Prostate gland (tissue), 2 donors: ENCODE data around the gene CST7. TPM values are rescaled to one million over a fixed set of nuclear protein-coding genes. Genes with fewer than 3 reads are reported as not detected.
"Not testable (repeated sequence)": the region's sequence is repeated elsewhere in the genome, so short reads cannot be mapped to it uniquely, and the experiment has no call there.

Source experiments
- DNase-seq: peaks from one replicate; pipeline ENCODE4 v3.0.0-alpha.2; 2019; ENCODE audit warnings: low spot score
- H3K27ac ChIP-seq, 2 donors: fragments of 200-600 bp; sonication (generic); 2 replicates each; pipeline ENCODE4 v1.5.1; 2017 to 2019
- H3K27me3 ChIP-seq: fragments of 200-600 bp; sonication (generic); replicated peaks from 2 replicates; pipeline ENCODE4 v1.5.1; 2019; ENCODE audit not compliant: insufficient read depth
- H3K36me3 ChIP-seq, 2 donors: fragments of 200-600 bp; sonication (generic); 1 replicate in 1 of 2; 2 replicates in 1 of 2; pipeline versions ENCODE4 v1.5.1 to v1.8.1; 2017 to 2019
- H3K4me1 ChIP-seq: fragments of 200-600 bp; sonication (generic); replicated peaks from 2 replicates; pipeline ENCODE4 v1.5.1; 2019
- H3K4me3 ChIP-seq, 2 donors: fragments of 200-600 bp; sonication (generic); 2 replicates each; pipeline ENCODE4 v1.5.1; 2017 to 2019
- H3K9me3 ChIP-seq: fragments of 200-600 bp; sonication (generic); 2 replicates; pipeline ENCODE4 v1.5.1; 2017
- CTCF ChIP-seq, 4 experiments: fragments of 200-600 bp in 2 of 4; fragments of 450-650 bp in 2 of 4; sonication (generic) in 2 of 4; IDR thresholded peaks; 1 replicate in 3 of 4; 2 replicates in 1 of 4; pipeline ENCODE4 v1.5.1; 2016 to 2019; ENCODE audit warnings: antibody characterized with exemption in 4 of 4, mild to moderate bottlenecking in 2 of 4, moderate library complexity in 2 of 4
- POLR2A ChIP-seq: fragments of 450-650 bp; IDR thresholded peaks from one replicate; pipeline ENCODE4 v1.6.1; 2016; ENCODE audit warnings: antibody characterized with exemption, mild to moderate bottlenecking
- POLR2AphosphoS5 ChIP-seq: sonication (generic); formaldehyde crosslinking; IDR thresholded peaks from one replicate; pipeline ENCODE4 v1.6.1; 2017; ENCODE audit warnings: antibody characterized with exemption
- WGBS: methylation state at CpG from one replicate; pipeline ENCODE4 v1.1.5; 2018; 5-methylcytosine and 5-hydroxymethylcytosine counted together
- intact Hi-C: fragments of 100-400 bp; cut with DNase I; formaldehyde crosslinking; loops from one replicate; pipeline ENCODE4 v1.14.2; 2022
- total RNA-seq, 2 donors: library from RNA; depleted of rRNA; stranded (reverse); fragments of >200 nt; gene quantifications; one replicate each; pipeline ENCODE4 v1.1.0, GENCODE V29; 2016

CST7 gene
- total RNA-seq, 2 donors from 2014 or later, result 1.2 to 3.6 TPM

- Histone ChIP-seq H3K36me3 (no peaks in the 10 kb centered on the region), H3K27ac (peak overlapping the region; percentile 33 to 67), H3K4me3 (no peak overlapping the region), H3K27me3 (no peaks in the 10 kb centered on the region), H3K4me1 (no peaks in the 10 kb centered on the region), H3K9me3 (no peaks in the 10 kb centered on the region)
- DNase-seq, result no peak
- TF ChIP-seq POLR2AphosphoS5, result no peak
- TF ChIP-seq CTCF (IDR thresholded peaks at IDR 0.05), result no peak
- no peak for TF ChIP-seq POLR2A
- intact Hi-C loops, result loop anchor here (5.0 to 10.0 kb wide), 3 partner anchors 33 to 1635 kb away; partner anchors contain the start of genes GZF1 and NANP
- WGBS, result 97% methylated on average over 4 of the region's 4 CpGs
These were observed 50.5 kb downstream of the CST7 start for GRCh38 chr20:24999568-24999967.

GRCh38 chr20:25000268-25000801 lies 51.3 kb downstream of the CST7 start:
- H3K4me1 ChIP-seq, result no peaks in the 10 kb centered on the region
- H3K4me3 ChIP-seq, result no peak overlapping the region
- H3K9me3 ChIP-seq, result no peaks in the 10 kb centered on the region
- H3K27me3 ChIP-seq, result no peaks in the 10 kb centered on the region
- H3K27ac ChIP-seq, result peak overlapping the region; percentile 33 to 67
- peak; percentile 97 for DNase-seq
- 20% methylated on average over 4 of the region's 4 CpGs for WGBS
- H3K36me3 ChIP-seq, result no peaks in the 10 kb centered on the region
- TF ChIP-seq POLR2A, result no peak
- TF ChIP-seq CTCF (IDR thresholded peaks at IDR 0.05), result peak in 1 of 4 experiments; percentile 51
- TF ChIP-seq POLR2AphosphoS5, result peak; percentile 95
- intact Hi-C loops, result no loop called here

GRCh38 chr20:25001323-25001722 lies 52.3 kb downstream of the CST7 start:
- intact Hi-C loops, result not testable (repeated sequence)
- WGBS, result 82% methylated on average over 4 of the region's 4 CpGs

GRCh38 chr20:25003002-25003401 lies 53.9 kb downstream of the CST7 start:
- Histone ChIP-seq H3K4me1 (no peaks in the 10 kb centered on the region), H3K27ac (no peak overlapping the region), H3K27me3 (no peaks in the 10 kb centered on the region), H3K9me3 (no peaks in the 10 kb centered on the region), H3K4me3 (no peak overlapping the region), H3K36me3 (peaks cover 0 to 13% of the 10 kb centered on the region in 2 donors)
- no peak for DNase-seq
- TF ChIP-seq POLR2A (no peak), POLR2AphosphoS5 (no peak), CTCF (IDR thresholded peaks at IDR 0.05) (no peak)
- WGBS, result 97% methylated on average over 1 of the region's 1 CpG
- intact Hi-C loops, result no loop called here

More at GRCh38 chr20:25001323-25001722, 52.3 kb downstream of the CST7 start:
- not testable (repeated sequence) for H3K36me3 ChIP-seq, DNase-seq, H3K27ac ChIP-seq, H3K9me3 ChIP-seq, H3K4me1 ChIP-seq, H3K27me3 ChIP-seq, H3K4me3 ChIP-seq

GRCh38 chr20:25005220-25005619 lies 56.2 kb downstream of the CST7 start:
- WGBS, result 28% methylated on average over 2 of the region's 2 CpGs
- peak; percentile 43 for DNase-seq
- Histone ChIP-seq H3K9me3 (no peaks in the 10 kb centered on the region), H3K4me1 (no peaks in the 10 kb centered on the region), H3K27me3 (no peaks in the 10 kb centered on the region), H3K4me3 (no peak overlapping the region), H3K27ac (peak overlapping the region; percentile 44 to 51), H3K36me3 (peaks cover 0 to 18% of the 10 kb centered on the region in 2 donors)
- TF ChIP-seq POLR2AphosphoS5, result peak; percentile 40
- no peak for TF ChIP-seq CTCF (IDR thresholded peaks at IDR 0.05)
- intact Hi-C loops, result no loop called here
